GM12874 (cell line): ENCODE measurements around the gene BCO2.

ENCODE experiments used
- CTCF ChIP-seq: IDR thresholded peaks from 2 replicates; pipeline ENCODE4 v1.5.1; 2011; ENCODE audit warnings: low read depth, mild to moderate bottlenecking, control low read depth, low read length, moderate library complexity; ENCODE audit not compliant: insufficient read depth

The BCO2 gene

GRCh38 chr11:112186304-112186703, 11.0 kb downstream of the BCO2 start:
- no peak for TF ChIP-seq CTCF

GRCh38 chr11:112195951-112196351, 20.6 kb downstream of the BCO2 start:
- no peak for TF ChIP-seq CTCF

- no peak for TF ChIP-seq CTCF
Measured at GRCh38 chr11:112196519-112197087, 21.3 kb downstream of the BCO2 start.

GRCh38 chr11:112200252-112200651, 24.9 kb downstream of the BCO2 start:
- TF ChIP-seq CTCF: no peak

- TF ChIP-seq CTCF: no peak
Measured at GRCh38 chr11:112206071-112206470, 30.8 kb downstream of the BCO2 start.

GRCh38 chr11:112210890-112211289, 35.6 kb downstream of the BCO2 start:
- no peak for TF ChIP-seq CTCF

GRCh38 chr11:112211536-112211935, 36.2 kb downstream of the BCO2 start:
- TF ChIP-seq CTCF: no peak
